Activated CD8-positive, alpha-beta memory T cell treated with anti-CD3 and anti-CD28 coated beads, Interleukin-2, amount 50 U/mL, for 48 hours (primary cell): Measurements from ENCODE around the gene MACROD2.
"Not testable (repeated sequence)": the region's sequence is repeated elsewhere in the genome, so short reads cannot be mapped to it uniquely, and the experiment has no call there.

Experiments used
- DNase-seq: peaks from one replicate; pipeline ENCODE4 v3.0.0-alpha.2; 2020

Gene MACROD2

GRCh38 chr20:14981486-14981885 lies 986.2 kb downstream of the MACROD2 start:
- not testable (repeated sequence) for DNase-seq

- not testable (repeated sequence) for DNase-seq
These were observed 987.0 kb downstream of the MACROD2 start for GRCh38 chr20:14982324-14982723.

- DNase-seq, result no peak
These were observed 989.0 kb downstream of the MACROD2 start for GRCh38 chr20:14984305-14984704.

- DNase-seq, result no peak
These were observed 989.7 kb downstream of the MACROD2 start for GRCh38 chr20:14984768-14985622.

- no peak for DNase-seq
These were observed 990.8 kb downstream of the MACROD2 start for GRCh38 chr20:14986026-14986655.

GRCh38 chr20:14986656-14987055 lies 991.3 kb downstream of the MACROD2 start:
- DNase-seq, result no peak

GRCh38 chr20:14989535-14990290 lies 994.4 kb downstream of the MACROD2 start:
- DNase-seq, result no peak

GRCh38 chr20:14991023-14991422 lies 995.7 kb downstream of the MACROD2 start:
- no peak for DNase-seq

GRCh38 chr20:14992153-14992552 lies 996.8 kb downstream of the MACROD2 start:
- DNase-seq, result no peak

GRCh38 chr20:14992961-14993360 lies 997.6 kb downstream of the MACROD2 start:
- no peak for DNase-seq

- no peak for DNase-seq
These were observed 1001.8 kb downstream of the MACROD2 start for GRCh38 chr20:14996883-14997672.

GRCh38 chr20:14997791-14998190 lies 1002.5 kb downstream of the MACROD2 start:
- no peak for DNase-seq

- DNase-seq, result no peak
These were observed 1010.1 kb downstream of the MACROD2 start for GRCh38 chr20:15005300-15005986.

GRCh38 chr20:15011631-15012030 lies 1016.3 kb downstream of the MACROD2 start:
- DNase-seq, result no peak

GRCh38 chr20:15012566-15012965 lies 1017.2 kb downstream of the MACROD2 start:
- no peak for DNase-seq

- not testable (repeated sequence) for DNase-seq
These were observed 1021.6 kb downstream of the MACROD2 start for GRCh38 chr20:15016875-15017274.

- no peak for DNase-seq
These were observed 1023.6 kb downstream of the MACROD2 start for GRCh38 chr20:15018966-15019365.

GRCh38 chr20:15020845-15021244 lies 1025.5 kb downstream of the MACROD2 start:
- DNase-seq, result no peak

GRCh38 chr20:15022921-15023320 lies 1027.6 kb downstream of the MACROD2 start:
- no peak for DNase-seq

GRCh38 chr20:15026759-15027158 lies 1031.4 kb downstream of the MACROD2 start:
- no peak for DNase-seq

- DNase-seq, result no peak
These were observed 1035.5 kb downstream of the MACROD2 start for GRCh38 chr20:15030826-15031225.
